SHP77 treated with DMSO at 0.1 percent for 48 hours (cell line): ENCODE measurements around the gene ARSG.
"Not testable (repeated sequence)": the region's sequence is repeated elsewhere in the genome, so short reads cannot be mapped to it uniquely, and the experiment has no call there.

ENCODE experiments used
- DNase-seq: peaks from one replicate; lab custom pipeline; 2025; lab: John Stamatoyannopoulos, UW

The ARSG gene

GRCh38 chr17:68329331-68329730 is 38.0 kb downstream of the ARSG start:
- DNase-seq: no peak

- not testable (repeated sequence) for DNase-seq
Observed at GRCh38 chr17:68331932-68332331, 40.6 kb downstream of the ARSG start.

GRCh38 chr17:68334393-68334792 is 43.1 kb downstream of the ARSG start:
- DNase-seq: no peak

- DNase-seq: no peak
Observed at GRCh38 chr17:68341482-68341881, 50.2 kb downstream of the ARSG start.

GRCh38 chr17:68343976-68344375 is 52.7 kb downstream of the ARSG start:
- DNase-seq: no peak

GRCh38 chr17:68344701-68345136 is 53.4 kb downstream of the ARSG start:
- no peak for DNase-seq

- no peak for DNase-seq
Observed at GRCh38 chr17:68346448-68346847, 55.2 kb downstream of the ARSG start.

- no peak for DNase-seq
Observed at GRCh38 chr17:68347380-68347779, 56.1 kb downstream of the ARSG start.

GRCh38 chr17:68349157-68349556 is 57.9 kb downstream of the ARSG start:
- DNase-seq: no peak

- DNase-seq: no peak
Observed at GRCh38 chr17:68351395-68351794, 60.1 kb downstream of the ARSG start.

- no peak for DNase-seq
Observed at GRCh38 chr17:68352041-68352440, 60.7 kb downstream of the ARSG start.

GRCh38 chr17:68352671-68353070 is 61.4 kb downstream of the ARSG start:
- DNase-seq: not testable (repeated sequence)

GRCh38 chr17:68353111-68353521 is 61.8 kb downstream of the ARSG start:
- DNase-seq: no peak

GRCh38 chr17:68354311-68354710 is 63.0 kb downstream of the ARSG start:
- not testable (repeated sequence) for DNase-seq

- DNase-seq: not testable (repeated sequence)
Observed at GRCh38 chr17:68355108-68355507, 63.8 kb downstream of the ARSG start.

- DNase-seq: no peak
Observed at GRCh38 chr17:68356520-68356919, 65.2 kb downstream of the ARSG start.

- no peak for DNase-seq
Observed at GRCh38 chr17:68356949-68357455, 65.7 kb downstream of the ARSG start.

- DNase-seq: no peak
Observed at GRCh38 chr17:68357886-68358285, 66.6 kb downstream of the ARSG start.

- no peak for DNase-seq
Observed at GRCh38 chr17:68359791-68360535, 68.7 kb downstream of the ARSG start.

GRCh38 chr17:68365469-68365868 is 74.2 kb downstream of the ARSG start:
- no peak for DNase-seq

GRCh38 chr17:68368387-68368786 is 77.1 kb downstream of the ARSG start:
- DNase-seq: no peak

- DNase-seq: no peak
Observed at GRCh38 chr17:68375566-68375965, 84.3 kb downstream of the ARSG start.

GRCh38 chr17:68376178-68376577 is 84.9 kb downstream of the ARSG start:
- not testable (repeated sequence) for DNase-seq

GRCh38 chr17:68377771-68378267 is 86.5 kb downstream of the ARSG start:
- DNase-seq: no peak
